Thyroid gland (tissue), 4 donors: ENCODE data around the gene PBX1. TPM values are rescaled to one million over a fixed set of nuclear protein-coding genes. Genes with fewer than 3 reads are reported as not detected.

ENCODE experiments used
- DNase-seq, 2 donors: peaks; one replicate each; pipeline ENCODE4 v3.0.0-alpha.2; 2019
- H3K27ac ChIP-seq, 3 donors: fragments of 200-600 bp; sonication (generic); 1 replicate in 2 of 3; 2 replicates in 1 of 3; pipeline ENCODE4 v1.5.1; 2016 to 2019; ENCODE audit warnings: mild to moderate bottlenecking in 1 of 3, moderate library complexity in 1 of 3
- H3K27me3 ChIP-seq: fragments of 200-600 bp; sonication (generic); one replicate; pipeline ENCODE4 v1.5.1; 2019
- H3K36me3 ChIP-seq, 2 donors: fragments of 200-600 bp; sonication (generic); one replicate each; pipeline ENCODE4 v1.5.1; 2016 to 2019
- H3K4me1 ChIP-seq, 2 donors: fragments of 200-600 bp; sonication (generic); one replicate each; pipeline ENCODE4 v1.5.1; 2017 to 2019
- H3K4me3 ChIP-seq, 3 donors: fragments of 200-600 bp; sonication (generic); replicated peaks in 1 of 3; 1 replicate in 2 of 3; 2 replicates in 1 of 3; pipeline ENCODE4 v1.5.1; 2016; ENCODE audit warnings: mild to moderate bottlenecking in 1 of 3
- H3K9me3 ChIP-seq: fragments of 200-600 bp; sonication (generic); one replicate; pipeline ENCODE4 v1.5.1; 2017
- POLR2A ChIP-seq, 2 donors: fragments of 450-650 bp; IDR thresholded peaks; one replicate each; pipeline ENCODE4 v1.6.1; 2017; ENCODE audit warnings: antibody characterized with exemption in 2 of 2, mild to moderate bottlenecking in 2 of 2, moderate library complexity in 1 of 2
- WGBS, 2 donors: methylation state at CpG; one replicate each; pipeline ENCODE4 v1.1.5; 2017; 5-methylcytosine and 5-hydroxymethylcytosine counted together
- intact Hi-C: fragments of 100-400 bp; cut with DNase I; formaldehyde crosslinking; loops from one replicate; pipeline ENCODE4 v1.15.1; 2023
- total RNA-seq, 4 donors: library from RNA; depleted of rRNA; stranded (reverse); fragments of >200 nt; gene quantifications; one replicate each; pipeline ENCODE4 v1.2.3, GENCODE V29; 2016
- TF ChIP-seq, protein P1 (sequence below), 6 experiments: fragments of 200-600 bp in 3 of 6; fragments of 450-650 bp in 3 of 6; sonication (generic) in 3 of 6; IDR thresholded peaks; one replicate each; pipeline ENCODE4 v1.5.1; 2016 to 2019; ENCODE audit warnings: antibody characterized with exemption in 6 of 6, mild to moderate bottlenecking in 2 of 6, inconsistent platforms in 1 of 6, moderate library complexity in 1 of 6

The PBX1 gene
- total RNA-seq, 4 donors from 2014 or later, result 79.0 to 159 (median 102) TPM

DNA sequence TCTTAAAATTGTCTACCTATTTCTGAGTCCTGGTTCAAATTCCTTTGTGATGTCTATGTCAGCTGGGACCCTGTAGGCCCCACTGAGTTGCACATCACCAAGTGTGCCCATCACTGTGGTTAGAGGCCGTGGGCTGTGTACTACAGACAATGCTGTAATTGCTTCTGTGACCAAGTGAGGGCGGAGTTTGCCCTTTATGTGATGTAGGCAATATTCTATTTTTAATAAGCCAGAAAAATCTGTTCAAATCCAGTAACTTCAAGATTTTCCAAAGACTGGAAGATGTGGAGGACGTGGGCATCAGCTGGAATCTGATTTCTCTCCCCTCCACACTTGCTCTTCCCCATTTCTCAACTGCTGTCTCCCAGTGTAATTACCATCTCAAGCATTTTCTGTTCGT lies 215.4 kb downstream of the PBX1 start:
- Histone ChIP-seq H3K4me1 (peaks cover 37 to 57% of the 10 kb centered on the region in 2 donors), H3K9me3 (no peaks in the 10 kb centered on the region), H3K27ac (no peak overlapping the region), H3K4me3 (no peak overlapping the region), H3K36me3 (no peaks in the 10 kb centered on the region), H3K27me3 (no peaks in the 10 kb centered on the region)
- 66 to 71% methylated on average over 4 of the region's 4 CpGs for WGBS, 2 donors
- DNase-seq, result no peak
- intact Hi-C loops, result no loop called here
- TF ChIP-seq, protein P1, sequence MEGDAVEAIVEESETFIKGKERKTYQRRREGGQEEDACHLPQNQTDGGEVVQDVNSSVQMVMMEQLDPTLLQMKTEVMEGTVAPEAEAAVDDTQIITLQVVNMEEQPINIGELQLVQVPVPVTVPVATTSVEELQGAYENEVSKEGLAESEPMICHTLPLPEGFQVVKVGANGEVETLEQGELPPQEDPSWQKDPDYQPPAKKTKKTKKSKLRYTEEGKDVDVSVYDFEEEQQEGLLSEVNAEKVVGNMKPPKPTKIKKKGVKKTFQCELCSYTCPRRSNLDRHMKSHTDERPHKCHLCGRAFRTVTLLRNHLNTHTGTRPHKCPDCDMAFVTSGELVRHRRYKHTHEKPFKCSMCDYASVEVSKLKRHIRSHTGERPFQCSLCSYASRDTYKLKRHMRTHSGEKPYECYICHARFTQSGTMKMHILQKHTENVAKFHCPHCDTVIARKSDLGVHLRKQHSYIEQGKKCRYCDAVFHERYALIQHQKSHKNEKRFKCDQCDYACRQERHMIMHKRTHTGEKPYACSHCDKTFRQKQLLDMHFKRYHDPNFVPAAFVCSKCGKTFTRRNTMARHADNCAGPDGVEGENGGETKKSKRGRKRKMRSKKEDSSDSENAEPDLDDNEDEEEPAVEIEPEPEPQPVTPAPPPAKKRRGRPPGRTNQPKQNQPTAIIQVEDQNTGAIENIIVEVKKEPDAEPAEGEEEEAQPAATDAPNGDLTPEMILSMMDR (IDR thresholded peaks at IDR 0.05), result no peak
- no peak for TF ChIP-seq POLR2A (IDR thresholded peaks at IDR 0.05)

DNA sequence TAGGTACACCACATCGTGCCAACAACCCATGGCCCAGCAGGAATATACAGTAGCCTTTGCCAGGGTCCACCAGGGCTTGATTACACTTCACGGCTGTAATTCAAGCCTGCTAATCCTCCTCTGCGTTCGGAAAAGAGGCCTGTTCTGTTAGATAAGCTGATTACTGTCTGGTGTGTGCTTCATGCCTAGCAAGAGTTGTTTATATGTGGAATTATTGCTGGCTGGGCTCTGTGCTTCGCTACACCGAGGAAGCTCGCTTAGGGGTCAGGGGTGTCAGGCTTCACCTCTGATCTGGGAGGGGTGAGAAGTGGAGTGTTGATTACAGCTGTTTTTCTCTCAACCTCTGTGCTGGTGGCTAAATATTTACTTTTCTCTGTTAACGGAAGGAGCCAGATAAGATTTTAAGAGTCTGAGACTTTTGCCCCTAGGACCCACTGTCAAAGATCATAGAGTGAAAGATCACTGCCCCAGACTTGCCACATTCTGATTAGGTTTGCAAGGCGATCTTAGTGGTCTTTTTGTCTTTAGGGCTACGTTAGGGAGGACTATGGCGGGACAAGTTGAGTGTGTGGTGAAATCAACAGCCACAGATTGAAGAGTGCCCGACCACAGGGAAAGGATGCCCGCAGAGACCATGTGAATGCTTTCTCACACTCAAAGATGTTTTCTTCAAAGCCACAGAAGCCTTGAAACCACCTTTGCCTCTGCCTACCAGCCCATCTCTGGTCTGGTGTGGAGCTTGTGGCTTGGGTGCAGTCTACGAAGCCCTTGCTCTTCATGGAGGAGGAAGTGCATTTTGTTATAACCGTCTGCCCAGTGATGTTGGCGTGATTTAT lies 216.1 kb downstream of the PBX1 start:
- H3K4me1 ChIP-seq, result peaks cover 40 to 58% of the 10 kb centered on the region in 2 donors
- H3K9me3 ChIP-seq, result no peaks in the 10 kb centered on the region
- DNase-seq, result no peak
- H3K4me3 ChIP-seq, result no peak overlapping the region
- H3K36me3 ChIP-seq, result no peaks in the 10 kb centered on the region
- no peak overlapping the region for H3K27ac ChIP-seq
- H3K27me3 ChIP-seq, result no peaks in the 10 kb centered on the region
- WGBS, 2 donors, result 76 to 78% methylated on average over 16 of the region's 16 CpGs
- TF ChIP-seq, protein P1 (IDR thresholded peaks at IDR 0.05), result no peak
- no peak for TF ChIP-seq POLR2A (IDR thresholded peaks at IDR 0.05)
- intact Hi-C loops, result no loop called here

DNA sequence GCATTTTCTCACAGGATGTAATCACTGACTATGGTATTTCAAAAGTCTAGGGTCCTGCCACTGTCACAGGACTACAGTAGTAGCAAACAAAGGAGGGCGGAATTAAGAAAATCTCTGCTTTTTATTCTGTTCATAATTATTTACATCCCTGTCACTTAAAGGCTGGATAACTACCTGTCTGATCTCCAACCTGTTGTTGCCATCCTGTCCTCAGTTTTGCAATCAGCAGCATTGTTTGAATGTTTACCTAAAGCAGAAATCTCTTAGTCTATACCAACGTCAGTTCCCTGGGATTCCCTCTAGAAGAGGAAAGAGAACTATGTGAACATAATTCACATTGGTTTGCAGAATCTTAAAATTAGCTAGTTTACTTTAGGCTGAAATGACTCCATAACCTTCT lies 218.5 kb downstream of the PBX1 start:
- DNase-seq, result no peak
- H3K9me3 ChIP-seq, result no peaks in the 10 kb centered on the region
- peaks cover 29 to 55% of the 10 kb centered on the region in 2 donors for H3K4me1 ChIP-seq
- TF ChIP-seq, protein P1 (IDR thresholded peaks at IDR 0.05), result no peak
- no peak for TF ChIP-seq POLR2A (IDR thresholded peaks at IDR 0.05)
- no peaks in the 10 kb centered on the region for H3K36me3 ChIP-seq
- no peak overlapping the region for H3K4me3 ChIP-seq
- intact Hi-C loops, result no loop called here
- WGBS, 2 donors, result 87 to 93% methylated on average over 2 of the region's 2 CpGs
- H3K27ac ChIP-seq, result no peak overlapping the region
- H3K27me3 ChIP-seq, result no peaks in the 10 kb centered on the region

DNA sequence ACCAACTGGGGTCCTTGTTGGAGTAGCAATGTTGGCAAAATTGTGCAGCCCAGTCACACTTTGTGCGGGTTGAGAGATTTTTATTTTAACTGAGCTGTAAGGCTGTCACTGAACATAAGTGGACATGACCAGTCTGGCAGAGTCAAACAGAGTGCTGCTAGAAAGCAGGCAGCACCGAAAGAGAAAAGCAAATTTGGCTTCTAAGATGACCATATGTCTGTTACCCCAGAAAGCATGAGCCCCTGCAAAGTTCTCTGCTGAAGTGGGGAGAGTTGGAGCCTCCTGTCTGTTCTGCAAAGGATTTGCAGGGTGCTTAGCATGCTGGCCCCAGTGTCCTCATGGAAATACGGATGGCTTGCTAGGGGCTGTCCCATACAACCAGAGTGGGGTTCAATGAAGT lies 220.4 kb downstream of the PBX1 start:
- WGBS, 2 donors, result 38 to 73% methylated on average over 3 of the region's 3 CpGs
- Histone ChIP-seq H3K4me1 (peaks cover 20 to 42% of the 10 kb centered on the region in 2 donors), H3K9me3 (no peaks in the 10 kb centered on the region), H3K36me3 (no peaks in the 10 kb centered on the region), H3K4me3 (no peak overlapping the region), H3K27me3 (no peaks in the 10 kb centered on the region), H3K27ac (no peak overlapping the region)
- intact Hi-C loops, result no loop called here
- TF ChIP-seq POLR2A (IDR thresholded peaks at IDR 0.05), result no peak
- TF ChIP-seq, protein P1 (IDR thresholded peaks at IDR 0.05), result no peak
- DNase-seq, result no peak

DNA sequence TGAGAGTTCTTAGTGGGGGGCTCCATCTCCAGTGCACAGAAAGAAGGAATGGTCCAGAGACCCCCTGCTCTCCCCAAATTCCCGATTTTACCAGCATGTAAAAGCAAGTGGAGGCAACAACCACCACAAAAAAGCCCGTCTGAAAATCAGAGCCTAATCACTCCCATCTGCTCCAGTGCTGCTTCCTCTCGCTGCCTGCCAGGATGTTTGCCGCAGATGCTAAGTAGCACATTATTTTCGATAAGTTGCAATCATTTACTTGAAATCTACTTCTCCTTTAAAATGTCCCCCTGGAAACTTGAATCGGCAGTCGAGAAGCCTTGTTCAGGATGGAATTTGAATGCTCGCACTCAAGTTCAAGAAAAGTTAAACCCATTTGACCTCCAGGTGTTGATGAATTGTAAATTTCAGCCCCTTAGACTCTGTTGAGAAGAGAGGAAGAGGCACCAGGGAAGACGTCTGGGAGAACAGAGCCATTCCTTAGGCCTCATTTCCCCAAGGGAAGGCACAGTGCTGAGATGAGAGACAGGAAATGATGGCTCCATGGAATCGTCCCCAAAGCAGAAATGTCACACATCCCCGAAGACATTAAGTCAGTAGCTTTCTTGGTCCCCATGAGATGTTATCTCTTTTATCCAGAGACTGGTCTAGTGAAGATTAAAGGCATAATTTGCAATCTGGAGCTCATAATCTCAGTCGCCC lies 221.3 kb downstream of the PBX1 start:
- no peaks in the 10 kb centered on the region for H3K9me3 ChIP-seq
- H3K4me1 ChIP-seq, result peaks cover 20 to 38% of the 10 kb centered on the region in 2 donors
- WGBS, 2 donors, result 82 to 89% methylated on average over 12 of the region's 12 CpGs
- H3K27ac ChIP-seq, result no peak overlapping the region
- no peak overlapping the region for H3K4me3 ChIP-seq
- no peaks in the 10 kb centered on the region for H3K36me3 ChIP-seq
- TF ChIP-seq, protein P1 (IDR thresholded peaks at IDR 0.05), result no peak
- TF ChIP-seq POLR2A (IDR thresholded peaks at IDR 0.05), result no peak
- no peak for DNase-seq
- intact Hi-C loops, result loop anchor here (10.0 kb wide), 1 partner anchor 225 kb away; the partner anchor contains the start of gene PBX1
- no peaks in the 10 kb centered on the region for H3K27me3 ChIP-seq
